ENCODE results near the gene HDLBP.

Gene HDLBP

GRCh38 chr2:241273210-241274020 is 42.1 kb downstream of the HDLBP start:
- no peak for DNase-seq (ENCODE audit: low read depth)

DNA sequence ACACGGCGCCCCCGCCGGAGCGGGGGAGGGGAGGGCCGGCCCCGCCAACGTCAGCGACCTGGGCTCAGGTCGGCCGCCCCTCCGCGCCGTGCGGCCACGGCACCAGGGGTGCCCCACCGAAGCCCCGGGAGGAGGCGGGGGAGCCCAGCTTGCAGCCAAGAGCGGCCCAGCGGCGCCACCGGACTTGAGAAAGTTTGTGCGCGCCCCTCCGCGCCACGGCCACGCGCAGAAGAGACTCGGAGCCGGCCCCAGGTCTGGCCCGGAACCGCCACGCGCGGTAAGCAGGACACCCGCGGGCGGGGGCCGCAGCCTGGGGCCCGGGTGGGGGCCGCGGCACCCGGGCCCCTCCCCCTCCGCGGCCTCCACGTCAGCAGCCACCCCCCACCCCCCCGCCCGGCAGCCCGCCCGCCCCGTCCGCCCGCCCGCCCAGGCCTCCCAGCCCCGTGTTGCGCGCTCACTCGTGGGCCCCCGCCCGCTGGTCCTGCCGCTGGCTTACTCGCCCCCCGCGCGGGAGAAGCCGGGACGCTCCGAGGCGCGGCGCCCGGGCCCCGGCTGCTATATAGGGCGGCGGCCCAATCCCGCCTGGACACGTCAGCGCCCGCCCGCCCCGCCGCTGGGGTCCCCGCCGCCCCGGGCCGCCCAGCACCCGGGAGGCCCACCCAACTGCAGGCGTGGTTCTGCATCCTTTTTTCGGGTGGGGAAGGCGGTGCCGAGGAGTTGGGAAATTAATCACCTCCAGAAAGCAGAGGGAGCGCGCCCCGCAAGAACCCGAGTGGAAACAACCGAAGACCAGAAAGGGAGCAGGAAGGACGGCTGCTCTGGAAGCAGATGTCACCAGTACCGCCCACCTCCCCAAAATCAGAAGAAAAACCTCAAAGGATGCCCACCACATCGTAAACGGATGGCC is 42.9 kb downstream of the HDLBP start:
- peak; percentile 40 for DNase-seq (ENCODE audit: low read depth)

DNA sequence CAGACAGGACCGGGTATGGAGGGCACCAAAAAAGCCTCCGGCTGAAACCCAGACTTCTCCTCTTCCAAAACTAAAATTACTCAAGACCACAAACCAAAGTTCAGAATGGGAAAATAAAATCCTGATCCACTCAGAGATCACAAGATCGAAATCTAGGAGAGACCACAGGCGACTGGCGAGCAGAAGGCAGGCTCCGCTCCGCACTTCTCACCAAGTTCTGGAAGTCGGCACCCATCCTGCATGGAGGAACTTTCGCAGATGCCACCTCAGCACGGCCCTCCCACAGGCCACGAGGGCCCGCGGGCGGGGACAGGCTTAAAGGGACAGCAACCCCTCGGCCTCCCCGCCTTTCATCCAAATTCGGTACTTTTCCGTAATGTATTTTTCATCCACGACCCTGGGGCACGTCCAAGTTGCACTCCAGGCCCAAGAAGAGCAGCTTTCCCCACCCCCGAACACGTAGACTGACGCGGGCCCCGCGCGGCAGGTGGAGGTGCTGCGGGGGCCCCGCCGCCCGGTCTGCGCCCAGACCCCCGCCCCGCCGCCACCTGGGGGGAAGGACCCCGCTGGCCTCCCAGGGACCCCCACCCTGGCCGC is 43.7 kb downstream of the HDLBP start:
- DNase-seq (ENCODE audit: low read depth), result peak; percentile 46

DNA sequence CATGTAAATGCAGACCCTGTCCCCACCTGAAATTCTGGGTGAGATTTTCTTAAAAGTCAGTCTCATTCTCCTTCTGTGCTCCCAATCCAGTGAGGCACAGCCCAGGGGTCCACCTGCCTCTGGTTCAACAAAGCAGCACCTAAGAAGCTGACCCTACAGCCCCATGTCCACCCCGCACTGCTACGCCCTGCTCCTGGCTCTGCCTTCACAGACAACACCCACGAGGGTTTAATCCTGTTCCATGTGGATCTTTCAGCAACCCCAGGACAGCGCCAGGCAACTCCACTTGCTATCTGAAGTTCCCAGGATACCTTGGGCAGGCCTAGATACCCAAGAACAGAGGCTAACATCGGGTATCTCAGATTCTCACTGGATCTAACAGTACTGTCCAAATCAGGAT is 44.9 kb downstream of the HDLBP start:
- DNase-seq (ENCODE audit: low read depth), result no peak

DNA sequence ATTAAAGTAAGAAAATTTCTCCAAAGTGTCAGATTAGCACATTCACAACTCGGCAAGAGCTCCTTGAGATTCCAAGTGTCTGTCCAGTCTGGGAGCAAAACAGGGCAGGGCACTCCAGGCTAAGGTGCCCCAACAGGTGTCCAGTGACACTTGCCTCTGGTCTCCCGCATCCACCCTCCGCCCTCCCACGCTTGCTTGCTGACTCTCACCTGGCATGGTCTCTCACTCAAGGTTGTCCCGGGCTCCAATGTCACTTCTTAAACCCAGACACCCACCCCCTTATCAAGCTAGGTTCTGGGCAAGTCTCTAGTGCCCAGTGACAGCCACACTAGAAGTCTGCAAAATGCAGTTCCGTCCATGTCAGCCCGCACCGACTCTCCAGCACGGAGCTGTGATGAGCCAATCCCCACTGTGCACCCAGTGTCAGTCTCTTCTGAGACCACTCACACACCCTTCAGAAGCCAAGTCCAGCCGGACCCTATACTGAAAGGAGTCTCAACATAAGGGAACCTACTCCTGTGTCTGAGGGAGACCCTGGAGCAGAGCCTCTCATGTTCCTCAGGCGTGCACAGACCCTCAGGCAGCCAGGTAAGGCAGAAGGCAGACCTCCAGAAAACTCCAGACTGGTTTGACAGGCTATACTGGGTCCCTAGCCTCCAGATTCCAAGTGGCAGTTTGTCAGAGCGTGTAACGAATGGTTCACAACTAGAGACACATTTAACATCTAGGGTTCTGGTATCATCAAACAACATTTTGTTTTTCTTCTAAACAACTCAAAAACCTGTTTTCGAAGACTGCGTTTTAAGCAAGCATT is 45.6 kb downstream of the HDLBP start:
- no peak for DNase-seq (ENCODE audit: low read depth)

DNA sequence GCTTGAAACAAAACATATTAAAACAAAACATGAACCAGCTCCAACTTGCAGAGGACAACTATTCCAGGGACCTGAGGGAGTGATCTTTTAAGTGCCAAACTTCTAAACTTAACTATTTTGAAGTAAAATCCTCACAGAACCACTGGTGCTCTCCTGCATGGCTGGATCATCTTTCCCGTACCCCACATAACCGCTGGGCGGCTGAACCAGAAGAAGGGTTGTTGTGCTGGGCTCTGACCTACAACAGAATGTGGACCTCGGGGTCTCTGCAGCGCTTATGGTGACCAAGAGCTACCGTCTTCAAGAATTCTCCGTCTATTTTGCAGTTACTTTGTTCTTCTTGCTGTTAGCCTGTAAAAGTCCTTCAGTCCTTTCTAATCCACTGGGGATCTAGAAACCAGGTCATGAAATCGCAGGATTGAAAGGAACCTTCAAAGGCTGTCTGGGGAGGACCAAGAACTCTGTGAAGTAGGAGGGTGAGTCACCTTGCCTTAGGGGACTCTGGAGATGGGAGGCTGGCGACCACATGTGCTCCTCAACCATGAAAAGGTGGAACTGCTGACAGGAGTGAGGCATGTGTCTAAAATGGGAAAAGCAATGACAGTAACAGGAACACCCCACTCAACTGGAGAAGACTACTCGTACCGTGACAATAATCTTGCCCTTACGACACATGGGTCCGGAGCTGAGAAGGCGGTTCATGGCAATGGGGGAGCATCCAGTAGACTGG is 46.6 kb downstream of the HDLBP start:
- no peak for DNase-seq (ENCODE audit: low read depth)

GRCh38 chr2:241268306-241268705 is 47.2 kb downstream of the HDLBP start:
- no peak for DNase-seq (ENCODE audit: low read depth)

DNA sequence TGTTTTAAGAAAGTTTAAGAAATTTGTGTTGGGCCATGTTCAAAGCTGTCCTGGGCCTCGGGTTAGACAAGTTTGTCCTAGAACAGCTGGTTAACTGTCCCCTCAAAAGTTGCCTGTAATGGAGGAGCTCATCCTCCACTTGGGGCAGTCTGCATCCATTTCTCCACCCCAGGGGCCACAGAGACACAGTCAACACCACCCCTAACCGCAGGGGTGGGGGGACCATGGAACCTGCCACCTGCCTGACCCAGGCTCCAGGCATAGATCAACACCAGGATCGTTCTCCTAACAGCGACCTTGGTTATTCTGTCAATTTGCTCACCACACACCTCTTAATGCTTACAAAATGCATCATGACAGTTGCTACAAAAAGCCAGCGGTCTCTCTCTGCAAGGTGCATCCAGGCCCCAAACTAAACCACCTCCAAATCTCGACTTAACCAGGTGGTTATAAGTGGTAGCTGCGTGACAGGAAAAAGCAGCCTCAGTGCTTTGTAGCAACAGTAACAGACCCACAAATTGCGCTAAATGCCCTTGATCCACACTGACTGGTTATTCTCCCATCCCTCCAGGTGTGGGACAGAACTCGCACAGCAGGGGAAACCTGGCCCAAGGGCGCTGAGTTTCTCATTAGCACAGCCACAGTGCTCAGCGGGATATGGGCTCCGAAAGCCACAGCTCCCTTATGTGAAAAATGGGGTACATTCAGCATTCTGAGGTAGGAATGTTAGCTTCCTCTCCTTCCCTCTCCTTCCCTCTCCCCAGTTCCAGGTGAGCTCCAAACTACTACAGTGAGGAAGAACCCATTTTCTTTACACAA is 48.0 kb downstream of the HDLBP start:
- no peak for DNase-seq (ENCODE audit: low read depth)

- no peak for DNase-seq (ENCODE audit: low read depth)
Measured at GRCh38 chr2:241265506-241265905, 50.0 kb downstream of the HDLBP start.

DNA sequence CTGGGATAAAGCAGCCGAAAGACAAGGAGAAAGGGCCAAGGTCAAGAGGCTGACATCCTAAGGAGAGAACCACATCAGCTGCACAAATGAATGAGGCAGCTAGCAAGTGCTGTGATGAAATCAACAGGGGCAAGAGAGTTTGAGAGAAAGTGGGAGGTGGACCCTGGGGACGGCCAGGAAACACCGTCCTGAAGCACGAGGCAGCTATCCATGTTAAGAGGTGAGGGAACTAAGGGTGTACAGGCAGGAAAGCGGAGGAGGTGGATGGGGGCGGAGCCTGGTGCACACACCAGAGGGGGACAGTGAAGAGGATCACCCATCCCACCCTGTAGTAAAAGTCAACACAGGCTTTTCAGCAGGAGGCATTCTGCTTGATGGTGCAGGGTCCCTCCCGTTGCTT is 52.4 kb downstream of the HDLBP start:
- no peak for DNase-seq (ENCODE audit: low read depth)

GRCh38 chr2:241261628-241262027 is 53.8 kb downstream of the HDLBP start:
- DNase-seq (ENCODE audit: low read depth), result no peak

DNA sequence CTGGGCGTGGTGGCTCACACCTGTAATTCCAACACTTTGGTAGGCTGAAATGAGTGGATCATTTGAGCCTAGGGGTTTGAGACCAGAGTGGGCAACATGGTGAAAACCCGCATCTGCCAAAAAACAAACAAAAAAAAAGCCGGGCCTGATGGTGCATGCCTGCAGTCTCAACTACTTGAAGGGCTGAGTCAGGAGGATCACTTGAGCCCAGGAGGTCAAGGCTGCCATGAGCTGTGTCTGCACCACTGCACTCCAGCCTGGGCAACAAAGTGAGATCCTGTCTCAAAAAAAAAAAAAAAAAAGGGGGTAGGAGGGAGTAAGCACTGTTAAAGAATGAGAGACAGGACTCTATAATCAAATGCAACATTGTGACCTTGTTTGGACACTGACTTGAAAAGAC is 54.6 kb downstream of the HDLBP start:
- no peak for DNase-seq (ENCODE audit: low read depth)

- DNase-seq (ENCODE audit: low read depth), result no peak
Measured at GRCh38 chr2:241258505-241259280, 56.8 kb downstream of the HDLBP start.

DNA sequence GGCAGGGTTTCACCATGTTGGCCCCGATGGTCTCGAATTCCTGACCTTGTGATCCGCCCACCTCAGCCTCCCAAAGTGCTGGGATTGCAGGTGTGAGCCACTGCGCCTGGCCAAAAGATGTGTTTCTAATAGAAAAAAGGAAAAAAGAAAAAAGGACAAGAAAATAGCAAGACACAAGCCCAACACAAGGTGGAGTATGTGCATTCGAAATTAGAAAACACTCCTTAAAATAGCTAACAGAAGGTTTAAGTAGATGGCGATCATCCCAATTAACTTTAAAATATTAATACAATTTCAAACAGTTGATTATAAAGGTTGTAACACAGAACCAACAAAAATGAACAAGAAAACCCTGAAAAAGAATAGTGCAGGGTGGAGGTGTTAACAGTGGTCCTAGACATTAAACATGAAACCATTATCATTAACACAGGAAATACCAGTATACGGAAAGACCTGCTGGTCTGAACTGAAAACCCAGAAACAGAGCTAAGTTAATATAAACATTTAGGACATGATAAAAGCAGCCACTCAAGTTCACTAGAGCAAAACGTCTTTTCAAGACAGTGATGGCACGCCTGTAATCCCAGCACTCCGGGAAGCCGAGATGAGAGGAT is 57.9 kb downstream of the HDLBP start:
- no peak for DNase-seq (ENCODE audit: low read depth)

GRCh38 chr2:241256168-241256545 is 59.3 kb downstream of the HDLBP start:
- no peak for DNase-seq (ENCODE audit: low read depth)

DNA sequence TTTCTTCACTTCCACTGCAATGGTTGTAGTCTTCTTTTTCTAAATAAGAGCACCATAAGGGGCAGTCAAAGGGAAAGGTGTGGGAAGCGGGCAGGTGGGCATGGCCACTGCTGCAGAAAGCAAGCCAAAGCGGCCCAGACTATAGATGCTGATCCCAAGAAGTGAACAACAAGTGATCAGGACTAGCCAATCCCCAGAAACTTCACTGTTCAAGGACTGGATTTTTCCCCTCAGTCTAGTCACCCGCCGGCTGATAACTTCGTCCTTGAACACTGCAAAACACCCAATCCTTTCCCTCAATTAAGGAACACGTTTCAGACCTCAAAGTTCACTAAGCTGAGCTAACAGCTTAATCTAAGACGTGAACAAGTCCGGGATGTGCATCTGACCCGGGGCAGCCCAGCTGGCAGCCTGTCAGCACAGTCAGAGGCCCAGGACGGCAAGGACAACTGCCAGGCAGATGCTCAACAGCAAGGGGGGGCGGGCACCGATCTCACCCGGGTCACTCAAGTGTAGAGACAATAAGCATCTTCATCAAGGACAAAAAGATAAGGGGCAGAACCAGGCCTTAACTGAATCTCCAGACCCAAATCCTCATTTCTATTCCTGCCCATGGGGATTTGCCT is 59.8 kb downstream of the HDLBP start:
- no peak for DNase-seq (ENCODE audit: low read depth)

- DNase-seq (ENCODE audit: low read depth), result no peak
Measured at GRCh38 chr2:241254904-241255351, 60.5 kb downstream of the HDLBP start.

- no peak for DNase-seq (ENCODE audit: low read depth)
Measured at GRCh38 chr2:241252778-241253475, 62.5 kb downstream of the HDLBP start.

Measured in stimulated activated CD8-positive, alpha-beta memory T cell treated with anti-CD3 and anti-CD28 coated beads, Interleukin-12 subunit alpha, Interleukin-12 subunit beta, amount 100 ng/mL, for 4 hours (primary cell).